K562 (cell line): ENCODE results near the gene RAB40B. TPM values are rescaled to one million over a fixed set of nuclear protein-coding genes. Genes with fewer than 3 reads are reported as not detected.
A peak's percentile ranks its signal among the peaks of the same experiment; 100 is the strongest.

Source experiments
- ATAC-seq: fragments of 200-7000 bp; cut with Tn5 transposase; 3 replicates; pipeline ENCODE4 v1.9.1; 2020; ENCODE audit warnings: moderate library complexity
- BruUV-seq: library from RNA; stranded (reverse); fragments of 400-500 nt; replicated peaks from 2 replicates; lab custom pipeline; 2021; lab: Mats Ljungman, UMichigan
- CTCF ChIA-PET: fragments of 300-600 bp; formaldehyde crosslinking; extraction: SDS; loops from one replicate; lab custom pipeline; 2021; ENCODE audit warnings: low intra/inter-chr PET ratio; lab: Yijun Ruan, JAX
- POLR2A ChIA-PET: fragments of 300-600, 350-650 bp; sonication (Branson Sonifier 250); formaldehyde crosslinking; extraction: SDS; loops from one replicate; lab custom pipeline; 2021; ENCODE audit warnings: antibody characterized with exemption, inconsistent platforms; lab: Yijun Ruan, JAX
- DNase-seq, 4 experiments: peaks; one replicate each; pipeline versions ENCODE4 v3.0.0 to v3.0.0-alpha.2; 2011 to 2018; ENCODE audit warnings: low spot score in 3 of 4, mixed read lengths in 3 of 4; ENCODE audit errors: extremely low read depth in 1 of 4
- FAIRE-seq: peaks from 2 replicates; lab custom pipeline; 2011; peaks lifted over from hg19 to GRCh38; lab: Jason Lieb, UNC
- H2AFZ ChIP-seq: 2 replicates; pipeline ENCODE4 v1.6.0; 2011; ENCODE audit warnings: low read depth, low read length, control low read depth, inconsistent platforms
- H3K27ac ChIP-seq: fragments of 200-600 bp; 3 replicates; pipeline ENCODE4 v1.8.0; 2011; ENCODE audit warnings: low read depth, mild to moderate bottlenecking, control low read depth, inconsistent platforms, low read length, moderate library complexity, mixed read lengths; ENCODE audit errors: extremely low read depth
- H3K27me3 ChIP-seq, 2 experiments: fragments of 300-600 bp in 1 of 2; 2 replicates in 1 of 2; 3 replicates in 1 of 2; pipeline versions ENCODE4 v1.6.0 to v1.8.0; 2011; ENCODE audit warnings: inconsistent platforms in 2 of 2, low read length in 2 of 2, mild to moderate bottlenecking in 1 of 2, mixed read lengths in 1 of 2, moderate library complexity in 1 of 2; ENCODE audit not compliant: control insufficient read depth in 2 of 2, insufficient read depth in 2 of 2
- H3K36me3 ChIP-seq: fragments of 300-600 bp; 3 replicates; pipeline ENCODE4 v1.8.0; 2011; ENCODE audit warnings: mild to moderate bottlenecking, low read length, inconsistent platforms; ENCODE audit not compliant: control insufficient read depth, insufficient read depth
- H3K4me1 ChIP-seq, 2 experiments: fragments of 200-600 bp in 1 of 2; replicated peaks in 1 of 2; 2 replicates in 1 of 2; 3 replicates in 1 of 2; pipeline versions ENCODE4 v1.5.1 to v1.8.0; 2011; ENCODE audit warnings: inconsistent platforms in 2 of 2, low read length in 2 of 2, mild to moderate bottlenecking in 1 of 2, mixed read lengths in 1 of 2, moderate library complexity in 1 of 2; ENCODE audit not compliant: control insufficient read depth in 2 of 2, insufficient read depth in 2 of 2
- H3K4me2 ChIP-seq: 2 replicates; pipeline ENCODE4 v1.6.1; 2011; ENCODE audit warnings: low read length, control low read depth, inconsistent platforms, mixed read lengths; ENCODE audit not compliant: insufficient read depth
- H3K4me3 ChIP-seq: fragments of 200-600 bp; sonication (generic), shearing (Covaris generic); 2 replicates; pipeline ENCODE4 v1.5.1; 2016; ENCODE audit warnings: control low read depth, inconsistent platforms
- H3K79me2 ChIP-seq: fragments of 200-600 bp; 3 replicates; pipeline ENCODE4 v1.8.0; 2011; ENCODE audit warnings: low read length, inconsistent platforms; ENCODE audit not compliant: control insufficient read depth, insufficient read depth
- H3K9ac ChIP-seq, 2 experiments: 2 replicates each; pipeline versions ENCODE4 v1.6.0 to v1.6.1; 2011; ENCODE audit warnings: low read depth in 2 of 2, low read length in 2 of 2, control low read depth in 1 of 2, inconsistent platforms in 1 of 2, mild to moderate bottlenecking in 1 of 2, mixed read lengths in 1 of 2; ENCODE audit not compliant: insufficient read depth in 1 of 2
- H3K9me1 ChIP-seq: one replicate; pipeline ENCODE4 v1.6.0; 2011; ENCODE audit warnings: inconsistent platforms, mild to moderate bottlenecking, low read length, moderate library complexity; ENCODE audit not compliant: control insufficient read depth, insufficient read depth
- H3K9me3 ChIP-seq: replicated peaks from 2 replicates; pipeline ENCODE4 v1.5.1; 2011; ENCODE audit warnings: low read depth, low read length, inconsistent platforms; ENCODE audit not compliant: control insufficient read depth, insufficient read depth
- H4K20me1 ChIP-seq: replicated peaks from 2 replicates; pipeline ENCODE4 v1.6.1; 2011; ENCODE audit warnings: low read length, inconsistent platforms, mixed read lengths; ENCODE audit not compliant: control insufficient read depth, insufficient read depth
- DACH1 ChIP-seq: fragments of 450-650 bp; IDR thresholded peaks from 2 replicates; pipeline ENCODE4 v1.6.1; 2018; ENCODE audit not compliant: partially characterized antibody
- MAFG ChIP-seq: fragments of 450-650 bp; conservative IDR thresholded peaks from 2 replicates; pipeline ENCODE4 v1.6.1; 2016; ENCODE audit warnings: missing genetic modification characterization, missing compliant biosample characterization
- MEF2A ChIP-seq: IDR thresholded peaks from 2 replicates; pipeline ENCODE4 v1.6.1; 2011; ENCODE audit warnings: low read depth, mild to moderate bottlenecking, low read length, moderate library complexity; ENCODE audit not compliant: control insufficient read depth
- PYGO2 ChIP-seq: fragments of 450-650 bp; IDR thresholded peaks from 2 replicates; pipeline ENCODE4 v1.6.1; 2016; ENCODE audit warnings: mild to moderate bottlenecking, missing genetic modification characterization, moderate library complexity, missing compliant biosample characterization
- RERE ChIP-seq: sonication (generic); formaldehyde crosslinking; IDR thresholded peaks from 2 replicates; pipeline ENCODE4 v1.8.0; 2023; ENCODE audit warnings: missing genetic modification reagents, mild to moderate bottlenecking, borderline replicate concordance
- WGBS: fragments of 100-300 bp; shearing (Covaris generic); methylation state at CpG from one replicate; pipeline ENCODE4 v1.1.6; 2016; ENCODE audit warnings: low coverage, mixed read lengths; ENCODE audit not compliant: insufficient coverage; ENCODE audit errors: missing lambda C conversion rate; 5-methylcytosine and 5-hydroxymethylcytosine counted together
- in situ Hi-C: fragments of 300-500 bp; cut with MboI; formaldehyde crosslinking; loops from 4 replicates; pipeline ENCODE4 v1.15.0; 2018; ENCODE audit warnings: inconsistent platforms, mixed read lengths
- intact Hi-C: fragments of 100-400 bp; cut with micrococcal nuclease; formaldehyde crosslinking; loops from 2 replicates; pipeline ENCODE4 v1.14.2; 2022
- polyA plus RNA-seq, 8 experiments: library from polyadenylated mRNA; depleted of rRNA in 4 of 8; stranded (reverse) in 5 of 8; unstranded in 3 of 8; fragments of >200 nt; fragmentation: Nextera tagmentation in 2 of 8; fragmentation: Illumina TruSeq in 1 of 8; extraction: Ambion mirVana in 2 of 8; extraction: Trizol in 1 of 8; gene quantifications; 2 replicates each; pipeline versions ENCODE4 v1.2.1 to v1.2.3, GENCODE V29; 2011 to 2014; ENCODE audit warnings: inconsistent platforms in 1 of 8, missing spikeins in 1 of 8
- total RNA-seq, 7 experiments: library from RNA; depleted of rRNA in 6 of 7; stranded (reverse); fragments of >200 nt in 6 of 7; fragmentation: Illumina TruSeq in 2 of 7; extraction: Trizol in 2 of 7; gene quantifications; 2 replicates each; pipeline versions ENCODE4 v1.2.1 to v1.2.3, GENCODE V29; 2011 to 2021; ENCODE audit warnings: low replicate concordance in 1 of 7

Gene RAB40B
- total and polyA plus RNA-seq, 9 of the 15 experiments (the other 6 are each of a cell fraction or from before 2014, with no cell fraction given): 0.13 to 4.6 (median 1.4) TPM

- TF ChIP-seq RERE (CRISPR knock-in tag): no peak
These were observed 10.6 kb downstream of the RAB40B start (continued) for GRCh38 chr17:82687871-82688270.

DNA sequence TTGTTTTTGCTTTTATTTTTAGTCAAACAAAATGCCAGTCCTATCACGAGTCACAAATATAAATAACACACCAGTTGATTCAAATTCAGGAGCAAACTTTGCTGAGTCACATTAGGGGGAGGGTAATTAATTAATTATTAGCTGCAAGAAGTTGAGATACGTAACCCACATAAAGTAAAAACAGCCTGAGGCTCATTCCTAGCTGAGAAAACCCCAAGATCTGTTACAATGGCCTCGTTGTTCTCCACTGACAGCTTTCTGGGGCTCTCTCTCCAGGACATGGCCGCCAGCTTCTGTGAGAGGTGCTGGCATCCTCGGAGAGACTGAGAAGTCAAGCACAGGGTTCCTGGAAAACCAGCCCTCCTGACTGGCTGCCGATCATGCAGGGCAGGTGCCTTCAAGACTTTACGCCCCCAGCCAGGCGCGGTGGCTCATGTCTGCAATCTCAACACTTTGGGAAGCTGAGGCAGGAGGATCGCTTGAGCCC, 11.1 kb downstream of the RAB40B start:
- H3K27me3 ChIP-seq: peaks cover 4 to 27% of the 10 kb centered on the region in 2 experiments; a peak in 4 of 5 replicates
- no peaks in the 10 kb centered on the region for H3K36me3 ChIP-seq
- POLR2A ChIA-PET: no interaction called here
- FAIRE-seq (no peak), DNase-seq (no peak), ATAC-seq (no peak)
- no peak overlapping the region for H3K4me2 ChIP-seq
- H4K20me1 ChIP-seq: 0 out of 2 replicates have a peak, but pooled peaks cover 2% of the 10 kb centered on the region
- intact Hi-C loops: no loop called here
- H2AFZ ChIP-seq: no peak overlapping the region
- no peaks in the 10 kb centered on the region for H3K9me1 ChIP-seq
- H3K9me3 ChIP-seq: no peaks in the 10 kb centered on the region
- H3K79me2 ChIP-seq: no peaks in the 10 kb centered on the region
- no TSS peak for BruUV-seq
- H3K9ac ChIP-seq: no peak overlapping the region
- WGBS: 39% methylated on average over 10 of the region's 10 CpGs
- TF ChIP-seq MAFG (tag) (peak; percentile 18; the same call in 1 of the 2 replicates), MEF2A (no peak), PYGO2 (tag) (no peak), DACH1 (peak; percentile 30)
- in situ Hi-C loops: no loop called here
- H3K27ac ChIP-seq: no peak overlapping the region
- H3K4me3 ChIP-seq: no peak overlapping the region
- peaks cover 0 to 13% of the 10 kb centered on the region in 2 experiments; a peak in 2 of 5 replicates for H3K4me1 ChIP-seq
- CTCF ChIA-PET: no interaction called here
